ENCODE measurements around the gene TAS1R1.

GRCh38 chr1:6592441-6592840, 37.3 kb downstream of the TAS1R1 start:
- TF ChIP-seq, protein P1, sequence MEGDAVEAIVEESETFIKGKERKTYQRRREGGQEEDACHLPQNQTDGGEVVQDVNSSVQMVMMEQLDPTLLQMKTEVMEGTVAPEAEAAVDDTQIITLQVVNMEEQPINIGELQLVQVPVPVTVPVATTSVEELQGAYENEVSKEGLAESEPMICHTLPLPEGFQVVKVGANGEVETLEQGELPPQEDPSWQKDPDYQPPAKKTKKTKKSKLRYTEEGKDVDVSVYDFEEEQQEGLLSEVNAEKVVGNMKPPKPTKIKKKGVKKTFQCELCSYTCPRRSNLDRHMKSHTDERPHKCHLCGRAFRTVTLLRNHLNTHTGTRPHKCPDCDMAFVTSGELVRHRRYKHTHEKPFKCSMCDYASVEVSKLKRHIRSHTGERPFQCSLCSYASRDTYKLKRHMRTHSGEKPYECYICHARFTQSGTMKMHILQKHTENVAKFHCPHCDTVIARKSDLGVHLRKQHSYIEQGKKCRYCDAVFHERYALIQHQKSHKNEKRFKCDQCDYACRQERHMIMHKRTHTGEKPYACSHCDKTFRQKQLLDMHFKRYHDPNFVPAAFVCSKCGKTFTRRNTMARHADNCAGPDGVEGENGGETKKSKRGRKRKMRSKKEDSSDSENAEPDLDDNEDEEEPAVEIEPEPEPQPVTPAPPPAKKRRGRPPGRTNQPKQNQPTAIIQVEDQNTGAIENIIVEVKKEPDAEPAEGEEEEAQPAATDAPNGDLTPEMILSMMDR (IDR thresholded peaks at IDR 0.05; ENCODE audit: borderline replicate concordance, extremely low read depth, low read length, poor library complexity, severe bottlenecking), result no peak
- no peak for TF ChIP-seq EZH2 (IDR thresholded peaks at IDR 0.05; ENCODE audit: borderline replicate concordance, low read depth, low read length, severe bottlenecking)

All from DND-41 (cell line).